GM12878 (cell line): Measurements from ENCODE around the gene EPB41. TPM values are rescaled to one million over a fixed set of nuclear protein-coding genes. Genes with fewer than 3 reads are reported as not detected.

Experiments
- ATAC-seq: fragments of 200-7000 bp; cut with Tn5 transposase; 3 replicates; pipeline ENCODE4 v1.9.1; 2020; ENCODE audit warnings: mild to moderate bottlenecking, moderate library complexity
- BruUV-seq: library from RNA; stranded (reverse); fragments of 400-500 nt; replicated peaks from 2 replicates; lab custom pipeline; 2021; lab: Mats Ljungman, UMichigan
- CTCF ChIA-PET: fragments of 300-600 bp; sonication (Branson Sonifier 250); formaldehyde crosslinking; extraction: SDS; loops from one replicate; lab custom pipeline; 2021; ENCODE audit warnings: inconsistent platforms; lab: Yijun Ruan, JAX
- POLR2A ChIA-PET: fragments of 350-600 bp; formaldehyde crosslinking; extraction: SDS; loops from one replicate; lab custom pipeline; 2021; ENCODE audit warnings: inconsistent platforms; lab: Charles Lee
- RAD21 ChIA-PET: fragments of 300-600 bp; sonication (Branson Sonifier 250); formaldehyde crosslinking; loops from one replicate; lab custom pipeline; 2023; ENCODE audit warnings: antibody characterized with exemption; ENCODE audit not compliant: unreplicated experiment; lab: Charles Lee
- SMC1A ChIA-PET: fragments of 300-600 bp; sonication (Branson Sonifier 250); formaldehyde crosslinking; loops from one replicate; lab custom pipeline; 2023; ENCODE audit not compliant: unreplicated experiment, uncharacterized antibody; lab: Charles Lee
- DNase-seq: peaks from one replicate; pipeline ENCODE4 v3.0.0-alpha.2; 2011; ENCODE audit warnings: low read depth, low spot score
- FAIRE-seq: peaks from 3 replicates; lab custom pipeline; 2011; peaks lifted over from hg19 to GRCh38; lab: Jason Lieb, UNC
- H2AFZ ChIP-seq: 2 replicates; pipeline ENCODE4 v1.6.0; 2011; ENCODE audit warnings: low read depth, low read length, control low read depth; ENCODE audit not compliant: control insufficient read depth
- H3K27ac ChIP-seq: 2 replicates; pipeline ENCODE4 v1.5.1; 2011; ENCODE audit warnings: control low read depth; ENCODE audit not compliant: control insufficient read depth, insufficient read depth
- H3K27me3 ChIP-seq, 2 experiments: replicated peaks in 1 of 2; 2 replicates each; pipeline versions ENCODE4 v1.6.0 to v1.6.1; 2011; ENCODE audit warnings: low read length in 1 of 2; ENCODE audit not compliant: control insufficient read depth in 2 of 2, insufficient read depth in 2 of 2
- H3K36me3 ChIP-seq, 2 experiments: 2 replicates each; pipeline ENCODE4 v1.5.1; 2011; ENCODE audit warnings: low read length in 1 of 2; ENCODE audit not compliant: control insufficient read depth in 2 of 2, insufficient read depth in 2 of 2
- H3K4me1 ChIP-seq: 2 replicates; pipeline ENCODE4 v1.6.1; 2011; ENCODE audit warnings: mild to moderate bottlenecking, low read length, moderate library complexity, mixed read lengths; ENCODE audit not compliant: control insufficient read depth, insufficient read depth
- H3K4me2 ChIP-seq: 2 replicates; pipeline ENCODE4 v1.6.0; 2011; ENCODE audit warnings: control low read depth; ENCODE audit not compliant: control insufficient read depth, insufficient read depth
- H3K4me3 ChIP-seq: fragments of 200-600 bp; sonication (generic); 2 replicates; pipeline ENCODE4 v1.5.1; 2016
- H3K79me2 ChIP-seq: 2 replicates; pipeline ENCODE4 v1.6.0; 2011; ENCODE audit warnings: low read length; ENCODE audit not compliant: control insufficient read depth, insufficient read depth
- H3K9ac ChIP-seq: 2 replicates; pipeline ENCODE4 v1.8.0; 2011; ENCODE audit warnings: low read length, control low read depth, mixed read lengths; ENCODE audit not compliant: control insufficient read depth, insufficient read depth
- H3K9me3 ChIP-seq: replicated peaks from 3 replicates; pipeline ENCODE4 v1.5.1; 2011; ENCODE audit warnings: mild to moderate bottlenecking, low read length; ENCODE audit not compliant: control insufficient read depth, insufficient read depth
- H4K20me1 ChIP-seq: 2 replicates; pipeline ENCODE4 v1.6.0; 2011; ENCODE audit not compliant: control insufficient read depth, insufficient read depth
- CBX3 ChIP-seq: fragments of 200-600 bp; sonication (generic); IDR thresholded peaks from 2 replicates; pipeline ENCODE4 v1.6.1; 2016; ENCODE audit warnings: low read depth, borderline replicate concordance
- PKNOX1 ChIP-seq: fragments of 450-650 bp; IDR thresholded peaks from 2 replicates; pipeline ENCODE4 v1.6.1; 2016; ENCODE audit warnings: mild to moderate bottlenecking
- RELA ChIP-seq: fragments of 450-650 bp; IDR thresholded peaks from 2 replicates; pipeline ENCODE4 v1.8.0; 2014; ENCODE audit warnings: borderline replicate concordance; ENCODE audit not compliant: partially characterized antibody
- SRF ChIP-seq, 2 experiments: IDR thresholded peaks; 2 replicates each; pipeline ENCODE4 v1.6.1; 2011; ENCODE audit warnings: low read depth in 2 of 2, low read length in 2 of 2, mild to moderate bottlenecking in 1 of 2, moderate library complexity in 1 of 2
- ZBED1 ChIP-seq: IDR thresholded peaks from 2 replicates; pipeline ENCODE4 v1.6.1; 2016; ENCODE audit warnings: borderline replicate concordance
- WGBS: methylation state at CpG from one replicate; pipeline ENCODE4 v1.1.6; 2016; ENCODE audit warnings: low lambda C conversion rate; ENCODE audit not compliant: insufficient replicate concordance, insufficient coverage; ENCODE audit errors: missing lambda C conversion rate; 5-methylcytosine and 5-hydroxymethylcytosine counted together
- in situ Hi-C: fragments of 300-500 bp; cut with MboI; formaldehyde crosslinking; loops from 9 replicates; pipeline ENCODE4 v1.14.3; 2018; ENCODE audit warnings: mixed read lengths
- intact Hi-C: fragments of 100-400 bp; cut with micrococcal nuclease; formaldehyde crosslinking; loops from one replicate; pipeline ENCODE4 v1.14.2; 2022; ENCODE audit not compliant: unreplicated experiment
- polyA plus RNA-seq, 11 experiments: library from polyadenylated mRNA; depleted of rRNA in 4 of 11; unstranded in 6 of 11; stranded (reverse) in 5 of 11; fragments of >200 nt; fragmentation: Nextera tagmentation in 4 of 11; fragmentation: Illumina TruSeq in 1 of 11; extraction: Ambion mirVana in 4 of 11; extraction: Trizol in 1 of 11; gene quantifications; 1 replicate in 1 of 11; 2 replicates in 10 of 11; pipeline versions ENCODE4 v1.2.1 to v1.2.3, GENCODE V29; 2011 to 2016; ENCODE audit warnings: inconsistent platforms in 2 of 11, missing spikeins in 2 of 11, low read depth in 1 of 11
- total RNA-seq, 4 experiments: library from RNA; depleted of rRNA in 3 of 4; stranded (reverse); fragments of >200 nt in 3 of 4; fragmentation: Illumina TruSeq in 1 of 4; extraction: Trizol in 1 of 4; gene quantifications; 2 replicates each; pipeline versions ENCODE4 v1.2.1 to v1.2.3, GENCODE V29; 2013 to 2021

The EPB41 gene
- total and polyA plus RNA-seq, 10 of the 15 experiments (the other 5 are each of a cell fraction or from before 2014, with no cell fraction given): 1.1 to 77.6 (median 58.8) TPM

GRCh38 chr1:29081201-29081600 is 166.8 kb downstream of the EPB41 start:
- WGBS: 98% methylated on average over 3 of the region's 3 CpGs
- intact Hi-C loops: no loop called here
- FAIRE-seq (no peak), DNase-seq (no peak), ATAC-seq (no peak)
- Histone ChIP-seq H2AFZ (no peak overlapping the region), H3K4me2 (no peak overlapping the region), H3K27ac (no peak overlapping the region), H3K79me2 (no peaks in the 10 kb centered on the region)
- RAD21 ChIA-PET: no interaction called here
- TF ChIP-seq RELA: no peak
- no peak for TF ChIP-seq SRF (IDR thresholded peaks at IDR 0.05; ENCODE audit: low read depth in 2 of 2, low read length in 2 of 2)
- TF ChIP-seq, all 136 proteins: peak for 0
- no TSS peak for BruUV-seq
- in situ Hi-C loops: no loop called here
- Histone ChIP-seq H3K4me3 (no peak overlapping the region), H3K27me3 (no peaks in the 10 kb centered on the region), H3K9me3 (no peaks in the 10 kb centered on the region), H3K4me1 (no peaks in the 10 kb centered on the region), H3K9ac (no peak overlapping the region), H4K20me1 (no peaks in the 10 kb centered on the region), H3K36me3 (no peaks in the 10 kb centered on the region)
- ChIA-PET SMC1A (interaction anchor here (1.0 to 3.8 kb wide), 3 partner anchors 10 to 22 kb away, joined by 3 to 13 read pairs (median 3); no protein-coding TSS in a partner anchor), CTCF (interaction anchor here (0.8 to 1.8 kb wide), 3 partner anchors 12 to 48 kb away, joined by 3 to 4 read pairs (median 3); no protein-coding TSS in a partner anchor), POLR2A (no interaction called here)

GRCh38 chr1:29082519-29082918 is 168.2 kb downstream of the EPB41 start:
- Histone ChIP-seq H3K36me3 (no peaks in the 10 kb centered on the region), H3K27me3 (no peaks in the 10 kb centered on the region), H3K4me2 (no peak overlapping the region), H3K79me2 (no peaks in the 10 kb centered on the region), H3K4me3 (no peak overlapping the region), H2AFZ (no peak overlapping the region), H3K4me1 (no peaks in the 10 kb centered on the region), H3K9me3 (no peaks in the 10 kb centered on the region), H3K27ac (no peak overlapping the region), H4K20me1 (no peaks in the 10 kb centered on the region), H3K9ac (no peak overlapping the region)
- ATAC-seq: no peak
- ChIA-PET CTCF (interaction anchor here (0.9 to 1.0 kb wide), 2 partner anchors 26 to 115 kb away, joined by 3 read pairs; no protein-coding TSS in a partner anchor), POLR2A (interaction anchor here (0.6 kb wide), 1 partner anchor 21 kb away, joined by 6 read pairs; no protein-coding TSS in a partner anchor), SMC1A (interaction anchor here (0.5 to 3.8 kb wide), 3 partner anchors 9 to 125 kb away, joined by 3 to 13 read pairs (median 3); no protein-coding TSS in a partner anchor), RAD21 (no interaction called here)
- TF ChIP-seq CBX3: no peak
- TF ChIP-seq ZBED1: no peak
- no peak for TF ChIP-seq PKNOX1
- intact Hi-C loops (no loop called here), in situ Hi-C loops (no loop called here)
- WGBS: 100% methylated on average over 3 of the region's 3 CpGs
- no peak for FAIRE-seq
- no peak for DNase-seq
- no TSS peak for BruUV-seq
